ENCODE measurements around the gene CCDC27. TPM values are rescaled to one million over a fixed set of nuclear protein-coding genes. Genes with fewer than 3 reads are reported as not detected.

CCDC27 gene
- polyA plus RNA-seq, 10 donors, result 0.09 to 0.30 (median 0.16) TPM; not detected in 1

DNA sequence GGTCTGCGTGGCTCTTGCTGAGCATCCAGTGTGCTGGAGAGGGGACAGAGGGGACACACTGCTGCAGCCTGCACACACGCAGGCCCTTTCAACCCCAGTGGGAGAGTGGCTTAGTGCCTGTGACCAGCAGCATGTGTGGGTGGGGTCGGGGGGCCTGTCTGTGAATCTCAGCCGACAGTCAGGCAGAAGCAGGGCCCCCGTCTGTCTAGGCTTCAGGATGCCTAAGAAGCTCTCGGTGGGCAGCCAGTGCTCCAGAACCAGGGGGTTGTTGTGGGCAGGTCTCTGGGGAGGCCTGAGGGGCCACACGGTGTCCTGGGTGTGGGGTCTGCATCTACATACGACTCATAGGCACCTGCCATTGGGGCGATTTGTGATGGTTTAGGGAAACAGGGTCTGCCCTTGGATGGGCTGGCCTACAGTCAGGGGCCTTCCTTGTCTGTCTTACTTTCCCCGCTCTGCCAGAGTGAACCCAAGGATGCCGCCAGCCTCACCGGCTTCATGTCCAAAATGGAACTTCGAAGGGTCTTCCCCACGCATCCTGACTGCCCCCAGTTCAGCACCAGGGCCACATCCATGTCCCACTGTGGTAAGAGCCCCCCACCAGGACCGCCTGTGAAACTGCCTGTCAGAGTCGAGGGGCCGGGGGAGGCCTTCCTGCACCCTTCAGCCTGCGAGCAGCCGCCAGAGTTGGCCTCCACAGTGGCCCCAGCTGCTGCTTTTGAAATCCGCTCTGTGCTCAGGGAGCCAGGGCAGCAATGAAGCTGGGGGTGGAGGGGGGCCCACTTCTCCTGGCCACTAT, 1.6 kb downstream of the CCDC27 start:
- no peak for DNase-seq

DNA sequence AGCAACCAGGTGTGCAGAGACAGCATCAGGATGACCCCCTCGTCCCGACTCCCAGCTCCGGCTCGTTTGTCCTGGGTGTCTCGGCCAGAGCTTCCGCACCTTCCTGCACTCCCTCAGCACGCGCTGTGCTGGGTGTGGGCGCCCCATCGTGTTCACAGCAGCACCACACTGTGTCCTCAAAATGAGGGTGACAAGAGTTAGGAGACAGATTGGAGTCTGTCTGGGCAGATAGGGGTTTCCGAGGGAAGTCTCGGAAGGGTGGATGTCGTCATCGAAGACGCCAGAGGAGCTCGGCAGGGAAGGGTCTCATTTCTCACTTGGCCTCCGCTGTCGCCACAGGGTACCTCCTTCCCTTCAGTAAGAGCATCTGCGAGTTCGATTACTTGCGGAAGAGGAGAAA, 4.1 kb downstream of the CCDC27 start:
- DNase-seq, result no peak

DNA sequence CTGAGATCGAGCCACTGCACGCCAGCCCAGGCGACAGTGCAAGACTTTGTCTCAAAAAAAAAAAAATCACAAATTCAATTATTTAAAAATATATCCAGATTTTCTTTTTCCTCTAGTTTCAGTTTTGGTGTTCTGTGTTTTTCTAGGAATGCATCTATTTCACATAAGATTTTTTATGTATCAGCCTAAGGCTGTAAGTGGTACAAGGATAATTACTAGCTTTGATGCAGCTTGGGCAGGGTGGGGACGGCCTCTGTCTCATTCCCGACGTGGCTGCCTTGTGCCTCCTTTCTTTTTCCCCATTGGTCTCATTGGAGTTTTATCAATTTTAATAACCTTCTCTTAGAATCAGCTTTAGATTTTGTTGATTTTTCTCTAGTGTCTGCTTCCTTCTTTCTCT, 6.9 kb downstream of the CCDC27 start:
- DNase-seq, result no peak

DNA sequence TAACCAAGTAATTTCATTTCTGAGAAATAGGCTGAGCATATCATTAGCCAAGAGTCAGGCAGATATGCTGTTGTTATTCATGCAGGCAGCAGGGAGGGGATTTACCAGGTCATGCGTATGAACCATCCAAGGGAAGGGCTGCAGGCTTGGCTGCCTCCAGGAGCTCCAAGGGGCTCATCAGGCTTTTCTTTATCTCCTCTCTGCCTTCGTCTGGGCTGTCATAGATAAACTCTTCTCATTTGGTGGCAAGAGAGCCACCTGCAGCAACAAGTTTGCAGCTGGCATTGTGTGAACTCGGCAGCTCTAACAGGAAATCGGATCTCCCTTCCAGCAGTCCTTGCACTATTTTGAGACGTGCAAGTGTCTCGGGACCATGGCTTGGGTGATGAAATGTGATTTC, 7.5 kb downstream of the CCDC27 start:
- no peak for DNase-seq

DNA sequence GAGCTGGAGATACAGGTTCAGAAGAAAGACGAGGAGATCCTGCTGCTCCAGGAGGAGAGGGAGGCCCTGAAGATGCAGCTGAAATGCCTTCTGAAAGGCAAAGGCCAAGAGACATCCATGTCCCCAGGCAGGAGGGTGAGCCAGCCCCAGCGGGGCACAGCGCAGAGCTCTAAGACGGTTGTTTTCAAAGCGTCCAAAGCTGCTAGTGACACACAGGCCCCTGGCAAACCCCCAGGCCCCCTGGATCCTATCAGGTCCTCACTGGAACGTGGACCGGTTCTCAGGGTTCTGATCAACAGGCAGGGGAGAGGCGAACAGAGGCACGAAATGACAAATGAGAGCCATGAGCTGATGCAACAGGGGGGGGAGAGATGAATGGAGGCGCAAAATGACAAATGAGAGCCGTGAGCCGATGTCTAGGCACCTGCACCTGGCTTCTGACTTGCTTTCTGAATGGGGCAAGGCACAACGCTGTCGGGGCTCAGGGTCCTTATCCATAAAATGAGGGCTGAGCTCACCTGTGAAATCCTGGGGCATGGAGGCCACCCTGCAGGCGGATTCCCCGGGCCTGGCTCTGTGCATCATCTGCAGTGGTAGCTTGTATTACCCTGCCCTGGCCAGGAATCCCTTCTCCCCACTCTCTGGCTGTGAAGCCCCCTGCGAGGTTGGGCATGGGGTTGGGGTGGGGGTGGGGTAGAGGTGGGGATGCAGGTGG, 9.2 kb downstream of the CCDC27 start:
- DNase-seq, result no peak

DNA sequence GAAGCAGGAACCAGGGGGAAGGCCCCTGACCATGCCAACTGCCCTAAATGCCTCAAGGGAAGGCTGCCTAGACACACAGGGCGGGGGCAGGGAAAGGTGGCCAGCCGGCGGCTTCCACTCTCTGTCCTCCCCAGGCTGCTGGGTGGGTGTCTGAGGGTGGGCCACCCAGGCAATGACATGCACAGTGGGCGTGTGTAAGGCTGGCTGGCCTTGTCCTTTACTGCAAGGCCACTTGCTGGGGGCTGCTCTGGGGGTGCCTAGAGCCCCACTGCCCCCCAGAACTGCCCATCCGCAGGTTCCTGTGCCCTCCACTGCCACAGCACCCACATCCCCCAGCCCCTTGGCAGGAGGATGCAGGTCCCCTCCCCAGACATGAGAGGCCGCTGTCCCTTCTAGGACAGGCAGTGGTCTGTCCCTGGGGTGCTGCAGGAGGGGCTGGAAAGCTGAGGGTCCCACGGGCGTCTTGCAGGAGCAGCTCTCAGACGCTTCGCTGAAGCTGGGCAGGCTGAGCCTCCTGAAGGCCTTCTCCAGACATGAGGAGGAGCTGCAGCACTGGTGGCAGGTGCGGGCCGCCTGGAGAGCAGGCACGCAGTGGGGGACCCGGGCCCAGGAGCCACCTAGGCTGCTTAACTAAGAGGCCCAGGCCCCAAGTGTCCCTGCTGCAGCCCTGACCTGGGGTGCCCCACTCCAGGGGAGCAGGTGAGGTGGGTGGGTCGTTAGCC, 10.1 kb downstream of the CCDC27 start:
- no peak for DNase-seq

DNA sequence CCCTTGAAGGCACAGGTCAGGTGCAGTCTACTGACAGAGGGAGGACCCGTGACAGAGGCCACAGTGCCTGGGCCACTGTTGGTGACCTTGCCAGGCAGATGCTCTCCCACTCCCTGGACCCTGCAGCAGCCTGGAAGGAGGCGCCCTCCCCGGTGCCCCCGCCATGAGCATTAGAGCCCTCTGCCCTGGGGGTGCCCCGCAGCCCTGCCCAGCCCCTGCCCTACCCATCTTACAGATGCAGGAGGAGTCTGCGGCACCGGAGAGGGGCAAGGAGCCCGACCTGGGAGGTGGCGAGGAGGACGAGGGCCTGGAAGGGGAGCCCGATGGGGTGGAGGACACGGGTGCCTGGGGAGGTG, 10.6 kb downstream of the CCDC27 start:
- DNase-seq, result no peak

DNA sequence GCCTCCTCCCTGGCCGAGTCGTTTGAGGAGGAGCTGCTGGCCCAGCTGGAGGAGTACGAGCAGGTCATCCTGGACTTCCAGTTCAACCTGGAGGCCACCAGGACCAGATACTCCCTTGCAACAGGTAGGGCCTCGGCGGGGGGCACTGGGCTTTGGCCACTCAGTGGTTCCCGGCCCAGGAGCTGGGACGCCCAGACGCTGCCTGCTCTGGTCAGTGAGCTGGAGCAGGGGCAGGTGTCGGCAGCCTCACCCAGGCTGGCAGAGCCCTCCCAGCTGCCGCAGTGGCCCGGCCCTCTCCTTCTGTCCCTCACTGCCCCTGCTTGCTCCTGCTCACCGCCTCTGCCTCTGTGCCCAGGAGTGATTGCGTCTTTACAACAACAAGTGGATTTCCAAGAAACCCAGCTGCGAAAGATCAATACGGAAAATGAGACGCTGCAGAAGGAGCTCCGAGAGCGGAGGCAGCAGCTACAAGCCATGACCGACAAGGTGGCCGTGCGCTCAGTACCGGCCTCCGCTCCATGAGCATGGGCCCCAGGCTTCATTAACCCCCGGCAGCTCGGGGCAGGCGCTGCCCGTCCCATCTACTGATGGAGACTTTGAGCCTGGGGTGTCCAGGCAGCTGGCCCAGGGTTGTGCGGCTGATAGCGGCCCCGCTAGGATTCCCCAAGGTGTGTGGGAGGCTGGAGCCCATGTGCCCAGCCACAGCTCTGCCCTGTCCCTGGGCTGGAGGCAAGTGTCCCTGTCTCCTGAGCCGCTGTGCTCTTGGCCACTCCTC, 11.3 kb downstream of the CCDC27 start:
- no peak for DNase-seq

DNA sequence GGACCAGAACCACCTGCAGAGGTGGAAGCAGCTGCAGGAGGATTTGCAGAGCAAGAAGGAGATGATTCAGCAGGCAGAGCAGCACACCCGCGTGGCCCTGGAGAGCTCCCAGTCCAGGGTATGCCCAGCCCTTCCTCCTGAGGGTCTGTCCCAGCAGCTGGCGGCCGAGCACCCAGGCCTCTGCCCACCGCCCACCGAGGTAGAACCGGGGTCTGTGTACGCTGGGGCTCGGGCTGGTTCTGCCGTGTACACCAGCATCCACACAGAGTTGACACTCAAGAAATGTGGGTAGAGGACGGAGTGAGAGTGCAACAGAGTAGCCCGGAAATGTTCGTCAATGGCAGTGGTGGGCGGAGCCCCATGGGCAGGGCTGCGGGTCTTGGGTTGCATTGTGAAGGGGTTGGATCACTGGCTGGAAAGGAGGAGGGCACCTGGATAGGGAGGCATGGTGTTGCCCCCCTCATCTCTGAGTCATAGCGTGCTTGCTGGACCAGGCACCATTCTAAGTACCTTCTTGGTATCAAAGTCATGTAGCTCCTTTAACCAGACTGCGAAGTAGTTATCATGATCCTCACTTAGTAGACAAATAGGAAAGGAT, 15.2 kb downstream of the CCDC27 start:
- DNase-seq, result no peak

DNA sequence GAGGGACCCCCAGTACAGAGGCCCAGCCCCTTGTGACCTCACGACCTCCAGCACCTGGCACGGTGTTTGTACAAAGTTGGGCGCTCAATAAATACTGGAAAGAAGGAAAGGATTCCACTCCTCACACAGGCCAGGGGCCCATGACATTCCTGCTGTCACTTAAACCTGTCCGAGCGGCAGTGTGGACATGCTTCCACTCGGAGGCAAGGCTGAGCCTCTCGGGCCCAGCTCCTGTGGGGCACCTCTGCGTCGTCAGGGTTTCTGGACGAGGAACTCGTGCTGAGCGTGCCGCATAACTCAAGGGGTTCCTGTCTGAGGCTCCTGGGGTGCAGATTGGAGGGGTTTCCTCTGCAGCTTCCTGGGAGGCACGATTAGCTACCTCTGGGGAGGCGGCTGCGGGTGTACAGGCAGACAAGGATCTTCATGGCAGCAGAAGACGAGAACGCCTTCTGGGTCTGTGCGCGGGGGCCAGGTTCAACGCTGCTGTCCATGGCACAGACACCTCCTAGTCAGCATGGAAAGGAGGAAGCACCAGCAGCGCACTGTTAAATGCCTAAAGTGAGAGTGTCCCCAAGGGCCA, 16.7 kb downstream of the CCDC27 start:
- no peak for DNase-seq

DNA sequence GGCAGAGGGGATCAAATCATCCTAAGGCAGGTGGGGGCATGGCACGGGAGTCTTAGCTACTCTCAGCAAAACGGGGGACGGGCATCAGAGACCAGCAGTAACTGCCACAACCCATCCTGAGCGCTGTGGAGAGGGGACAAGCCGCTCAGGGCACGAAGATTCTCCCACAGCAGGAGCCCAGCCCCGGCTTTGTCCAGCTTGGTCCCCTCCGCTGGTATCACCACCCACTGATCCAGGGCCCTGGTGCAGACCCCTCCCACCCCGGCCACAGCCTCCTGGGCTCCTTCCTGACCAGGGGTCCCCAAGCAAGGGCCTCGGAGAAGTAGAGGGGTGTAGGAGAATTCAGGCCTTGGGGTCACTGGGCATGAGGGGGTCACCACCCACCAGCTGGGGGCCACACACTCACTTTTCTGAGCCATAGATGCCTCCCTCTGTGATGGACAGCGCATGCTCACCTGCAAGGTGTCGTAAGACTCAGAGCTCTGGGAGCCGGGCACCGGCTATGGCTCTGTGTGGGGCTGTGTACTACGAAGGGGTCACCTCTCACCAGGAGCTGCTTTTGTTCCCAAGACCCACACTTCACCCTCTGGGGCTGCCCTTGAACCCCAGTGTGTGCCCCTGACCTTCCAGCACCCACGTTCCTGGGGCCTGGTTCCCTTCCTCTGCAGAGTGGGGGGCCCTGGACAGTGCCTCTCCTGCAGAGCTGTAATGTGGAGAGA, 18.0 kb downstream of the CCDC27 start:
- no peak for DNase-seq

DNA sequence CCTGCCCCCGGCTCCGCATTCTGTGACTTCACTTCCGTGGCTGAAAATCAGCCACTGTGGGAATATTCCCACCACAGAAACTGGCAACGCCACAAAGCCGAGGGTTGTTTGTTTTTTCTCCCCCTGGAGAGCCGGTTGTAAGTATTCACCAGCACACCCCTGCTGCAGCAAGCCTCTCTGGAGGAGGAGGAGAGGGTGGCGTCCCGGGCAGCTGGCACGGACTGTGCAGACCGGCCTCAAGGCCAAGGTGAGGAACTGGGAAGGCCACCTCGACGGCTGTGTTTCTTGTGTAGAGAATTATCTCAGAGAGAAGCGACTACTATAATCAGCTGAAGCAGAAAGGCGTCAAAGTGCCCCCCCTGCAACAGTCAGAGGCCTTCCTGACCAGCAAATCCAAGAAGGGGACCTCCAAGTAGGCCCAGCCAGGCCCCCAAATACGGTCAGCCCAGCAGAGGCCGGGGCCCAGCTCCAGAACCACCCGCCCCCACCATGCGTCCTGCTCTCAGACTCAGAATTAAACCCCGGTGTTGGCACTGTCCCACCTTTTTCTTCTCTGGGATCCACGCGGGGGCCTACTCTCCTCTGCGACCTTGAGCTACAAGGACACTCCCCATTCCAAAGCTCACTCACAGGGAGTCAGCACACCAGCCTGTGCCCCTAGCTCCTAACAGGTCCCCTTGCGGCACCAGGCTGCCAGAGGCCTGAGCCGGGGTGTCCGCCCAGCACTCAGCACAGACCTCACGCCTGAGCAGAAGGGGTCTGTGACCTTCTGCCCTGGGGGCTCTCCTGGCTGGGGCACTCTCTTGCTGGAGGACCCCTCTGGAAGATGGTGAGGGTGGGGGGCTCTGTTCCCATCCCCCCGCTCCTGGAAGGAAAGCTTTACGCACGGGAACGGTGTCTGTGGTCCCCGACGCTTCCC, 19.1 kb downstream of the CCDC27 start:
- DNase-seq, result peak in 1 of 3 donors; percentile 30

DNA sequence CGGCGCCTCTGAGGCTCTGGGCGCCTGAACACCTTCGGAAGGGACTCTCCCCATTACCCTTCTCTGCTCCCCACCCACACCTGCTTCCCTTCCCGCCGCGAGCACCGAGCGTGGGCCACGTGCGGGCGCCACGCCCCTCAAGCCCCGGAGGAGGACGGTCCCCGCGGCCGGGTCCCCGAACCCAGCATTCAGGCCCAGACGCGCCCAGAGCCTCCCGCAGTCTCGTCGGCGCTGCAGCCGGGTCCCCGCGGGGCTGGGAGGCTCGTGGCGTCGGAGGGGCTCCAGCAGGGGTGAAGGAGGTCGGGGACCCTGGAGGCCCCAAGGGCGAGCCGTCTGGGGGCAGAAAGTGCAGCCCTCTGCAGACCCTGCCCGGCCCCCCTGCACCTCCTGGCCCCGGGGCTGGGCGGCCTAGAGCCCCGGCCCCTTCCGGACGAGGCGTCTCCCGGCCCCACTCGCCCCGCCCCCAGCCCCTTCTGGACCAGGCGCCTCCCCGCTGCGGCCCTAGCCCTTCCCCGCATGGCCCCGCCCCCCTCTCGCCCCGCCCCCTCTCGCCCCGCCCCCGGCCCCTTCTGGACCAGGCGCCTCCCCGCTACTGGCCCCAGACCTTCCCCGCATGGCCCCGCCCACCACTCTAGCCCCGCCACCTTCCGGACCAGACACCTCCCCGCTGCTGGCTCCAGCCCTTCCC, 19.9 kb downstream of the CCDC27 start:
- peak; percentile 61 to 85 (median 74) for DNase-seq

DNA sequence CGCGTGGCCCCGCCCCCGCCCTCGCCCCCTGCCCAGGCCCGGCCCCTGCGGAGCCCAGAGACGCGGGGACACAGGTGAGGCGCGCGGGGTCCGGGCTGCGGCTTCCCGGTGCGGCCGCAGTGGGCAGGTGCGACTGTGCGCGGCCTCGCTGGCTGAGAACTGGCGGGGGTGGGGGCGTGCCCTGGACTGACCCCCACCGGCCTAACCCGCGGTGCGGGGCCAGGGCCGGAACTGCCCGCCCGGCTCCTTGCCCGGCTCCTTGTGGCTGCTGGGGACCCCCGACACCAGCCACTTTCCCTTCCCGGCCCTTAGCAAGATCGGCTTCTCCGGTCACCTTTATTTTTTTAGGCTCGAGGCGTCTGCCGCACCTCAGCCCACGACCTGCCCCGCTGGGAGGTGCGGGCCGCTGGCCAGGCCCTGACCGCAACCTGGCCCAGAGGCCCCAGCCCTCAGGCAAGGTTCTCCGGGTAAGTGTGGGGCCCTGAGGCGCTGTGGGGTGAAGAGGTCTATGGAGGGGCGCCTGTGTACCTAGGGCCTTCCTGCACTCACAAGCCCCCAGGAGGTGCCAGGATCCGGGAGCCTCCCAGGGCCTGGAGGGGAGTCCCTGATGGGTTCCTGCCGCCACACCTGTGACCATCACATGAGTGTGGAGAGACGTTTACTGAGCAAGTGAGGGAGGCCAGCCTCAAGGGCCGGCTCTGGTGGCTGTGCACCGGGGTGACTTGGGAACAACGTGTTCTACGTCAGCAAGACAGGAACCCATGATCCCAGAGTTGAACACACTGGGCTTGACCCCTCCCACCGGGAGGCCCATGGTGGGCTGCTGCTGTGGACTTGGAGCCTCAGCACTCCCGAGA, 20.7 kb downstream of the CCDC27 start, which contains the start of gene SMIM1:
TSS of gene SMIM1 (plus strand) at position 35 of the 857 bp plus-strand sequence. CDS start 2,625 bp downstream, outside the sequence.
- peak in 1 of 3 donors; percentile 48 for DNase-seq

DNA sequence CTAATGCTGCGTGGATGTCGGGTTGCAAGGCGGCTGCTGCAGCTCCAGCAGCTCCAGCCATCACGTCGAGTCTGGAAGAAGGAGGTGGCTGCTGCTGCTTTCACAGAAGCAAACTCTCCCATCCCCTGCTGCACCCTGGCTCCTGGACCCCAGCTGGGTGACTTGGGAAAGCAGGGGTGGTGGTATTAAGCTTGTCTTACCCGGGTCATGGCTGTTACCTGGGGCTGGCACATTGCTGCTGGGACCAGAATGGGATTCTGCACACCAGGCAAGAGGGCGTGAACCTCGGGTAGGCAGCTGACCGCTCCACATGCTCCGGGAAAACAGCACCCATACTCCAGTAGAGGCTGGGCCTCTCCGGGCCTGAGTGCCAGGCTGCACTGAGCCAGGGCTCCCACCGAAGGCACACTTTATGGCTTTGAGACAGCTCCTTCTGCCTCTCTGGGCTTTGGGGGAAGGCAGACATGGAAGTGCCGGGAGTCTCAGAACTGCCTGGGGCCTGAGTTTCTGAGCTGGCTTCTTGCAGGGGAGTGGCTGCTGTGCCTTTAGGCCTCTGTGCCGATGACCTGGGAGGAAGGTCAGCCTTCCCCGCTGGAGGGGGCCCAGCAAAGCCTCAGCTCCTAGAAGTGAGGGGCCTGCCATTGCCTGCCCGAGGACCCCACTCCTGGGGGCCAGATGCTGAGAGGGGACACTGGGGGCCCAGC, 21.5 kb downstream of the CCDC27 start:
- DNase-seq, result peak in 1 of 3 donors; percentile 42

DNA sequence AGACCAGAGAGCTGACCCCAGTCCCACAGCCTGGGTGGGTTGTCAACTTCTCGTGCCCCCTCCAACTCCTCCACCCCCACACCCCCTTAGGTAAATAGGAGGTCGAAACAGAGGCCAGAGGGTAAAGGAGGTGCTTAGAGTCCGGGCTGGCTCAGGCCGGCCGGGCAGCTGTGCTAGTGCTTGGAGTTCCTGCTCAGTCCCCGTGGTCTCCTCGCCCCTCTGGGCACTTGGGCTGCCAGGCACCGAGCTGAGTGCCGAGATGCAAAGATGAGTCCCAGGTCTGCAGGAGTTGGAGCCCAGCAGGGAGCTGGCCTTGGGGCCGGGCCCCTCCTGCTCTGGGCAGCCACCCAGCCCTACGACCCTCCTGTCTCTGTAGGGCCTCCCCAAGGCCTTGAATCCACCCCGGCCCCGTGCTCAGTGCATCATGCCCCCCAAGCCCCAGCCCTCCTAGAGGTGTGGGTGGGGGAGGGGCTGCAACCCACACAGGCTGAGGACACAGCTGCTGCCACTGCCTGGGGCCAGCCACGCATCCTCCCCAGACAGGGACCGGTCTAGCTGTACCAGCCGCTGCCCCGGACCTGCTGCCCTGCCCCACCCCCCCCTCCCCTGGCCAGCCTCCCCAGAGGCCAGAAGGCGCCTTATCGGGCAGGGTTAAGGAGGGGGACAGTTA, 22.2 kb downstream of the CCDC27 start:
- no peak for DNase-seq

Data from muscle of back (tissue), 11 donors.